Germinal center (tissue), 1 donor: ENCODE data around the gene GLI3.

Experiments used
- DNase-seq: peaks from one replicate; pipeline ENCODE4 v3.0.0; 2012; ENCODE audit warnings: mixed read lengths, low spot score

Gene GLI3

GRCh38 chr7:41928166-41928565 lies 308.8 kb downstream of the GLI3 start:
- no peak for DNase-seq

- DNase-seq: no peak
Observed at GRCh38 chr7:41927380-41927779, 309.6 kb downstream of the GLI3 start.

DNA sequence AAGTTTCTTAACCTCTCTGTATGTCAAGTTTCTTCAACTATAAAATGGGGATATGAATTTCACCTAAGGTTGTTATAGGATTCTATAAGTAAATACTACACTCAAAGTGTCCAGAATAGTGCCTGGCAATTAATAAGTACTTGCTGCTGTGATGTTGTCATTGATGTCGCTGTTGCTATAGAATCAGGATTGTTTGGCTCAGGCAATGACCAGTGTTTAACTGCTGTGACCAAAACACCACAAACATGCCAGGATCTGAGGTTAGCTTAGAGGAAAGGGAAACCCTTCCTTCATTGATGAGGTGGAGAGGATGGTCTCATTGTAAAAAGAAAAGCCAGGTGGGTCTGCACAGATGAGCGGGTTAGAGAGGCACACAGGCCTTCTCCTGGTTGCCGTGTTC lies 311.1 kb downstream of the GLI3 start:
- no peak for DNase-seq

- no peak for DNase-seq
Observed at GRCh38 chr7:41924796-41925195, 312.2 kb downstream of the GLI3 start.

DNA sequence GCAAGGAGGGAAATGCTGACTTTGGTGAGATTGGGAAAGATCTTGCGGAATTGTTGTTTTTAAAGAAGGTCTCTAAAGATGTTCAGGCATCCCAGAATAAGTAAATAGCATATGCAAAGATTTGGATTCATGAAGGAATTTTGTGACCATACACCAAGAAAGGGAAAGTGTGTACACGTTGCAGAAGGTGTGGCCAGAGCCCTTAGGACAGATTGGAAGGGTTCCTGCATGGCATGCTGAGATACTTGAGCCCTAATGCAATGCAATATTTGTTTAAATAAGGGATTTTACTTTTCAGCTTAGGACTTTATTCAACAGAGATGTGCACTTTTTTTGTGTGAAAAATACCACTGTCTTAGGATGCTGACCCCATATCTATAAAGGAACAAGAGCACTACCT lies 314.6 kb downstream of the GLI3 start:
- no peak for DNase-seq

- no peak for DNase-seq
Observed at GRCh38 chr7:41921453-41921981, 315.5 kb downstream of the GLI3 start.

DNA sequence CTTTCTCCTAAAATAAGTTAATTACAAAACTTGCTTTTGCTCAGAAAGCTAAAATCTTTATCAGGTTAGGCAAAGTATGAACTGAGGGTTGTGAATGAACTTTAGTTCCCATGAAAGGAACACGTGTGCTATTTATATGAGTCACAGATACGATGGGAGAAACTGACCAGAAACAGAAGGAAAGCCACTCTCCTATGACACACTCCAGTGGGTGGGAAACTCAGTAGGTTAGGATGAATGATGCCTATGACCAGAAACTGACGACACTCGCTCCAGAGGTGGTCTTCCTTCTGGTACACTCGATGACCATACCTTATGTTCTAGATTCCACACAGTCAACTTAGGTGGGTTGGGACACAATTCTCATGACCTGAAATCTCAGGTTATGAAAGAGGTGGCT lies 318.4 kb downstream of the GLI3 start:
- no peak for DNase-seq

DNA sequence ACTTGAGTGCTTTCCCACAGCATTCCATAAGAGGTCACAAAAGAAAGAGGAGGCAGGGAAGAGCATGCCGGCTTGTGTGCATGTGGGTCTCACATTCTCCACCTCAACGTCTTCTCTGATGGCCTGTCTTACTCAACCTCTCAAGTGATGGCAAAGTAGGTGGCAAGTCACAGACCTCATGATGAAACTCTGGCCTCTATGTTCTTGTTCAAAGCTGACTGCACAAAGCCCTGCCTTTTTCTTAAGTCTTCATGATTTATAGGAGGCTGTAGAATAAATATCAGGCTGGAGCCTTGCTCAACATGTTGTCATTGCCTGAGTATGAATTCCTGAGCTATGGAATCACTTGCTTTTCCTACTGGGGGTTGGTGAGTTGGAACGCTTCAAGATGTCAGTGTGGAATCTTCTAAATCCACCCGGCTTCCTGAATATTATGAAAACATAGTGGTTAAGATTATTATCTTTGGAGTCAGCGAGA lies 320.5 kb downstream of the GLI3 start:
- DNase-seq: no peak

DNA sequence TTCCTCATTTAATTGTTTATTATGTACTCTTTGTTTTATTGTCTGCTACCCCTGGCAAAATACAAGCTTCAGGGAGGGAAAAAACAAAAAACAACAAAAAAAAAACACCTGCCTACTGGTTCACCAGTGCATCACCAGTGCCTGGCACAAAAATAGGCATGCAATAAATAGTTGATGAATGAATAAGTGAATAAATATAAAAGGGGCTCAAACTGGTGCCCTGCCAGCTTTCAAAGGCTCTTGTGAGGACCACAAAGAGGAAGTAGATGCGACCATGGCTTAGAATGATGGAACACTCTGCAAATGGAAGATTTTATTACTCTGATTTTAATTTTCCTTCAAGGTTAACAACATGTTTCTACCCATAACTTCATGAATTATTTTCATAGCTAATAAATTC lies 321.1 kb downstream of the GLI3 start:
- DNase-seq: no peak

- DNase-seq: no peak
Observed at GRCh38 chr7:41912851-41913567, 324.0 kb downstream of the GLI3 start.

DNA sequence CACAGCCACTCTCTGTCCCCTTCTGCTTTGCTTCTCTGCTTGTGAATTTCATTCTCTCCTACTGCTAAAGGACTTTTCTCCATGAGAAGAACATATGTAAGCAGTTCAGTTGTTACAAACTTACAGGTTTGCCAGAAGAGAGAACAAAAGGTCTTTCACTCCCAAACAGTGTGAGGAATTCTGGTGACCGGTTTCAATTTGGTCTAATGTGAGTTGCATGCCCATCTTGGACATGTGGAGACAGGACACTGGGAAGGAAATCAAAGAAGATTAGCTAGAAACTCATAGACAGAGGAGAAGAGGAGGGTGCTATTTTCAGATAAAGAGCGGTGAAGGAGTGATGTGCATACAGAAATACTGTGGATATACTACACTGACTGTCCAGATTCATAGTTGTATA lies 324.6 kb downstream of the GLI3 start:
- no peak for DNase-seq

DNA sequence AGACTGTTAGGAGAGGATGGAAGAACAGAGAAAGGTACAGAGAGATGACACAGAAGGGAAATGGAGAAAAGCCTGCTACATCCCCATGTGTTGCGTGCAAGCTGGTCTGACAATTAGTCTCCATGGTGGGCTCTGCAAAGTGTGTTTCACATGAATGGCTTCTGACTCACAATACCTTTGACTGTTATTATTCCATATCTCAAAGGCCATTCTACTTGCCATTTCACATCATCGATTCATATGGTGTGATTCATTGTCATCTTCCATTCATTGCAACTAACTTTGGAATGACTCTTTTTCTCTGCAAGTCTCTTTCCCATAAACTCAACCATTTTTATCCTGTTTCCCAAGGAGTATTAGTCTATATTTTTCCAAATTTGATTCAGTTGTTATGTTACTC lies 325.2 kb downstream of the GLI3 start:
- DNase-seq: no peak
